Caki2 (cell line): ENCODE results near the gene MARCHF10. TPM values are rescaled to one million over a fixed set of nuclear protein-coding genes. Genes with fewer than 3 reads are reported as not detected.

Experiments
- DNase-seq: peaks from one replicate; pipeline ENCODE4 v3.0.0-alpha.2; 2015; ENCODE audit warnings: low read depth
- in situ Hi-C: cut with HindIII; loops from 2 replicates; pipeline ENCODE4 v1.10.0; 2016; ENCODE audit warnings: low sequenced_read_pairs, low pct_unique_long_range_greater_than_20kb, mixed read lengths
- total RNA-seq: library from RNA; depleted of rRNA; stranded (reverse); fragments of >200 nt; shearing (Covaris generic); gene quantifications from 2 replicates; pipeline ENCODE4 v1.2.3, GENCODE V29; 2014; ENCODE audit warnings: low replicate concordance

Gene MARCHF10
- total RNA-seq, 1 experiment from 2014 or later = not detected

GRCh38 chr17:62737513-62737912 is 70.6 kb downstream of the MARCHF10 start:
- DNase-seq = no peak
- in situ Hi-C loops = no loop called here

GRCh38 chr17:62735044-62735651 is 73.0 kb downstream of the MARCHF10 start:
- no peak for DNase-seq
- in situ Hi-C loops = no loop called here

GRCh38 chr17:62732125-62732524 is 76.0 kb downstream of the MARCHF10 start:
- no peak for DNase-seq
- in situ Hi-C loops = no loop called here

- DNase-seq = no peak
- in situ Hi-C loops = no loop called here
Measured at GRCh38 chr17:62727916-62728672, 80.0 kb downstream of the MARCHF10 start.

- in situ Hi-C loops = no loop called here
- DNase-seq = peak; percentile 66
Measured at GRCh38 chr17:62725791-62726249, 82.3 kb downstream of the MARCHF10 start.

GRCh38 chr17:62724398-62725146 is 83.5 kb downstream of the MARCHF10 start:
- DNase-seq = no peak
- in situ Hi-C loops = no loop called here

GRCh38 chr17:62723842-62724241 is 84.3 kb downstream of the MARCHF10 start:
- in situ Hi-C loops = no loop called here
- no peak for DNase-seq

GRCh38 chr17:62722625-62723024 is 85.5 kb downstream of the MARCHF10 start:
- in situ Hi-C loops = no loop called here
- no peak for DNase-seq

GRCh38 chr17:62720126-62720850 is 87.8 kb downstream of the MARCHF10 start:
- in situ Hi-C loops = no loop called here
- peak; percentile 73 for DNase-seq

- no peak for DNase-seq
- in situ Hi-C loops = no loop called here
Measured at GRCh38 chr17:62719586-62719985, 88.5 kb downstream of the MARCHF10 start.

GRCh38 chr17:62718429-62718828 is 89.7 kb downstream of the MARCHF10 start:
- peak; percentile 78 for DNase-seq
- in situ Hi-C loops = no loop called here

- in situ Hi-C loops = no loop called here
- no peak for DNase-seq
Measured at GRCh38 chr17:62717889-62718288, 90.2 kb downstream of the MARCHF10 start.

GRCh38 chr17:62717589-62717855 is 90.6 kb downstream of the MARCHF10 start:
- in situ Hi-C loops = no loop called here
- DNase-seq = no peak

- in situ Hi-C loops = no loop called here
- no peak for DNase-seq
Measured at GRCh38 chr17:62716834-62717588, 91.1 kb downstream of the MARCHF10 start.

GRCh38 chr17:62715882-62716390 is 92.2 kb downstream of the MARCHF10 start:
- in situ Hi-C loops = no loop called here
- no peak for DNase-seq

GRCh38 chr17:62714016-62714777 is 93.9 kb downstream of the MARCHF10 start:
- DNase-seq = no peak
- in situ Hi-C loops = no loop called here
